Effector memory CD8-positive, alpha-beta T cell (primary cell): ENCODE data around the gene HESX1.

Experiments
- ATAC-seq: fragments of 150-1000 bp; cut with Tn5 transposase; replicated peaks from 2 replicates; pipeline ENCODE4 v1.10.0; 2021; ENCODE audit warnings: mild to moderate bottlenecking, moderate library complexity
- DNase-seq, 3 experiments: peaks; one replicate each; pipeline ENCODE4 v3.0.0; 2021
- H3K27ac Mint-ChIP-seq, 2 donors: one replicate each; pipeline ENCODE4 v1.8.0; 2022; ENCODE audit warnings: mild to moderate bottlenecking in 2 of 2, mixed read lengths in 2 of 2, moderate library complexity in 2 of 2
- H3K27me3 Mint-ChIP-seq, 2 donors: one replicate each; pipeline ENCODE4 v1.8.0; 2022; ENCODE audit warnings: mixed read lengths in 2 of 2
- H3K36me3 Mint-ChIP-seq: one replicate; pipeline ENCODE4 v1.8.0; 2022; ENCODE audit warnings: mild to moderate bottlenecking, moderate library complexity, mixed read lengths; ENCODE audit not compliant: insufficient read depth
- H3K4me1 Mint-ChIP-seq, 2 donors: one replicate each; pipeline ENCODE4 v1.8.0; 2022; ENCODE audit warnings: low read depth in 2 of 2, mixed read lengths in 2 of 2
- H3K4me3 Mint-ChIP-seq, 2 donors: one replicate each; pipeline ENCODE4 v1.8.0; 2022; ENCODE audit warnings: mild to moderate bottlenecking in 2 of 2, mixed read lengths in 2 of 2, moderate library complexity in 2 of 2
- H3K9me3 Mint-ChIP-seq, 2 donors: one replicate each; pipeline ENCODE4 v1.8.0; 2022; ENCODE audit warnings: mixed read lengths in 2 of 2

The HESX1 gene

GRCh38 chr3:57151021-57151449, 48.7 kb downstream of the HESX1 start:
- H3K27me3 Mint-ChIP-seq: peaks cover 31 to 50% of the 10 kb centered on the region in 2 donors
- no peak for DNase-seq

DNA sequence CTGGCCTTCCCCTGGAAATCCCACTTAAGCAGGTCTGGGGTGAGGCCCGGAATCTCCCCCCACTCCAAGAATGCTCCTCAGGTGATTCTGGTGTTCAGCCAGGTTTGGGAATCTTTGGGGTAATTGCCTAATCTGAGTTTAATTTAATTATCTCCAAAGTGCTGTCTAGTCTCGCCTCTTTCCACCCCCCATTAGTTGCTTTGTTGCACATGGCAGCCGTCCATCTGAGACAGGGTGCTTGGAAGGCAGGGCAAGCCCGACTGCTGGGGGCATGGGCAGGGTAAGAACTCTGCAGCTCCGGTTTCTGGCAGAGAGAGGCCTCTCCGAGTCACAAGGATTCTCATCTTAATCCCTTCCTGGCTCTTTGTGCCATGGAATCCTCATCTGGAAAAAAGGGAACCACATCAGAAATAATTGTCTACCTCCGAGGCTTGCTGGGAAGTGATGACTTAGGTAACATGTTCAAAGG, 49.6 kb downstream of the HESX1 start:
- Mint-ChIP-seq H3K4me3 (no peak overlapping the region), H3K27me3 (peaks cover 34 to 51% of the 10 kb centered on the region in 2 donors), H3K36me3 (no peaks in the 10 kb centered on the region), H3K9me3 (no peaks in the 10 kb centered on the region), H3K27ac (no peak overlapping the region), H3K4me1 (no peaks in the 10 kb centered on the region)
- ATAC-seq (no peak), DNase-seq (no peak)

More at GRCh38 chr3:57151021-57151449, 48.7 kb downstream of the HESX1 start:
- no peaks in the 10 kb centered on the region for H3K9me3 Mint-ChIP-seq
- no peaks in the 10 kb centered on the region for H3K4me1 Mint-ChIP-seq
- no peaks in the 10 kb centered on the region for H3K36me3 Mint-ChIP-seq
- no peak overlapping the region for H3K4me3 Mint-ChIP-seq
- H3K27ac Mint-ChIP-seq: no peak overlapping the region
- no peak for ATAC-seq
